OCI-LY3 (cell line): Measurements from ENCODE around the gene PDE3A.

Experiments
- CTCF ChIP-seq: fragments of 200-600, 300-600 bp; sonication (generic); IDR thresholded peaks from 2 replicates; pipeline ENCODE4 v1.5.1; 2014; ENCODE audit warnings: antibody characterized with exemption, low read length, low read depth
- EZH2phosphoT487 ChIP-seq: fragments of 200-600 bp; shearing (Covaris generic); IDR thresholded peaks from 2 replicates; pipeline ENCODE4 v1.6.1; 2018; ENCODE audit warnings: antibody characterized with exemption, mixed run types, low read depth

- TF ChIP-seq CTCF = no peak
- no peak for TF ChIP-seq EZH2phosphoT487
These were observed 56.5 kb downstream of the PDE3A start for GRCh38 chr12:20424841-20425240.
